Prostate gland (tissue), 2 donors: ENCODE results near the gene PDHX.

Experiments
- POLR2A ChIP-seq: fragments of 450-650 bp; IDR thresholded peaks from one replicate; pipeline ENCODE4 v1.6.1; 2016; ENCODE audit warnings: antibody characterized with exemption, mild to moderate bottlenecking
- TF ChIP-seq, protein P1 (sequence below), 4 experiments: fragments of 200-600 bp in 2 of 4; fragments of 450-650 bp in 2 of 4; sonication (generic) in 2 of 4; IDR thresholded peaks; 1 replicate in 3 of 4; 2 replicates in 1 of 4; pipeline ENCODE4 v1.5.1; 2016 to 2019; ENCODE audit warnings: antibody characterized with exemption in 4 of 4, mild to moderate bottlenecking in 2 of 4, moderate library complexity in 2 of 4

GRCh38 chr11:34881900-34882299, 34.5 kb upstream of the PDHX start:
- TF ChIP-seq, protein P1, sequence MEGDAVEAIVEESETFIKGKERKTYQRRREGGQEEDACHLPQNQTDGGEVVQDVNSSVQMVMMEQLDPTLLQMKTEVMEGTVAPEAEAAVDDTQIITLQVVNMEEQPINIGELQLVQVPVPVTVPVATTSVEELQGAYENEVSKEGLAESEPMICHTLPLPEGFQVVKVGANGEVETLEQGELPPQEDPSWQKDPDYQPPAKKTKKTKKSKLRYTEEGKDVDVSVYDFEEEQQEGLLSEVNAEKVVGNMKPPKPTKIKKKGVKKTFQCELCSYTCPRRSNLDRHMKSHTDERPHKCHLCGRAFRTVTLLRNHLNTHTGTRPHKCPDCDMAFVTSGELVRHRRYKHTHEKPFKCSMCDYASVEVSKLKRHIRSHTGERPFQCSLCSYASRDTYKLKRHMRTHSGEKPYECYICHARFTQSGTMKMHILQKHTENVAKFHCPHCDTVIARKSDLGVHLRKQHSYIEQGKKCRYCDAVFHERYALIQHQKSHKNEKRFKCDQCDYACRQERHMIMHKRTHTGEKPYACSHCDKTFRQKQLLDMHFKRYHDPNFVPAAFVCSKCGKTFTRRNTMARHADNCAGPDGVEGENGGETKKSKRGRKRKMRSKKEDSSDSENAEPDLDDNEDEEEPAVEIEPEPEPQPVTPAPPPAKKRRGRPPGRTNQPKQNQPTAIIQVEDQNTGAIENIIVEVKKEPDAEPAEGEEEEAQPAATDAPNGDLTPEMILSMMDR (IDR thresholded peaks at IDR 0.05): no peak
- TF ChIP-seq POLR2A: no peak
